Activated CD8-positive, alpha-beta memory T cell treated with anti-CD3 and anti-CD28 coated beads for 48 hours (primary cell): ENCODE measurements around the gene MAGI2.

Source experiments
- DNase-seq, 3 experiments: peaks; one replicate each; pipeline ENCODE4 v3.0.0-alpha.2; 2020; ENCODE audit warnings: low read depth in 2 of 3, low spot score in 2 of 3

Gene MAGI2

DNA sequence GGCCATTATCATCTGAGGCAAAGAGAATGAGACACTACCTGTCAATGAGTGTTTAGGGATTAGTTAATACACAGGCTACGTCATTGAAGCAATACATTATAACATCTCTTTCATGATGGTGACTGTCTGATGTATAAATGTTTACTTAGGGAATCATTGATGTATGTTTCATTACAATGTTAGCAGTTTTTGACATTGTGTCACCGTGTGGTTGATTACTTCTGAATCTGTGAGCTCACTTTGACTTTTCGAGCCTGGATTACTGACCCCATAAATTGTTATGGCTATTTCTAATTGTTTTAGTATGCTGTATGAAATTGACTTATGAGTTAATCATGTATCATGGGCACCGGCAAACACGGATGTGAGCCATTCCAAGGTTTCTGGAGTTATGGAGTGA is 494.0 kb downstream of the MAGI2 start:
- DNase-seq = no peak

DNA sequence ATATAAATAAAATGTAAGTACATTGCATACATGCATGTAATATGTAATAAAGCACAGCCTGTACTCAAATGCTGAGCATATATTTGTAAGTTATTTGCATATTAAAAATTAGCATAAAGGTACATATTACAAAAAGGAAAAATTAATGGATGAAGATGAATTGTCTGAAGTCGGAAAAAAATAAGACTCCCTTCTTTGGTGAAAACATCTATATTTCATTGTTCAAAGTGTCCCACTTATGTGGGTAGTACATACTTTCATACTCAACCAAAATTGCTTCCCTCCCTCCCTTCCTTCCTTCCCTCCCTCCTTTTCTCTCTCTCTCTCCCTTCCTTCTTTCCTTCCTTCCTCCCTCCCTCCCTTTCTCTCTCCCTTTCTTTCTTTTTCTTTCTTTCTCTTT is 498.1 kb downstream of the MAGI2 start:
- no peak for DNase-seq

DNA sequence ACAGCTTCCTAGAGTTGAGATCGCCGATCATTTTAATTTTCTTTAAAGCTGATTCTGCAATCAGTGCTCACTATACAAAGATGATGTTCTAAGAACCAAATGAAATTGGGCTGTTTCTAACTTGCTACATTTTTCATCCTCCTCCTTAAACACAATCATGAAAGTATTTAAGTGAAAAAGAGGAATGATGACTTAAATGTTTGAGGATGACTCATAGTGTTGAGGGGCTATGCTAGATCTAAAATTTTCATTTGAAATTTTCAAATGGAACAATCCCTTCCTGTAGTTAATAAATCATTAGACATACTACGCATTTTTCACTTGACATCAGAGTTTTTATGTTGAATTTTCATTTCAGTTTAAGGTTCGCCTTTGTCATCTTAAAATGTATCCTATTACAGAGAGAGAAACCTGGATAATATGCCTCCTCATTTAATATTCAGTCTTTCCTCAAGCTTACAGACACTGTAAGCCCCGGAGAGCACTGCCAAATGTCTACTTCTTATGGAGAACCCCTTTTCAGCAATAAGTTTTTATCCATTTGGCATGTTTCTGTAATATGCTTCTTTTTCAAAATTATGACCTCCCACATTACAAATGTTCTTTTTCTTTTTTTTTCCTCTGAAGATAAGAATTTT is 499.6 kb downstream of the MAGI2 start:
- no peak for DNase-seq

DNA sequence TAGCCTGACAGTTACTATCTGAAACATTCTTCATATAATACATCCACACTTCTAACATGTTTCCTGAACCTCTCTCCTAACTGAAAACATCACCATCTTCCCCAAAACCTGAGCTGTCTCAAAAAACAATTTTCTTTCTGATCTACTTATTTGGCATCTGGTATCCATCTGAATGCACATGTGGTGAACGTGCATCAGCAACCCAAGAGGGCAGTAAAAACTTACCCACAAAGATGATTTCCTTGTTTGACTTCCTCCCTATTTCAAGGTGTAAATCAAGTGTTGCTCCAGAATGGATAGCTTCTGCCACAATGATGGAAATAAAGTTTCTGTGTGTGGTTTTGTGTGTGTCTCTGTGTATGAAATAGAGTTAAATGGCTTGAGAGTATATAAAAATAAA is 500.4 kb downstream of the MAGI2 start:
- no peak for DNase-seq

DNA sequence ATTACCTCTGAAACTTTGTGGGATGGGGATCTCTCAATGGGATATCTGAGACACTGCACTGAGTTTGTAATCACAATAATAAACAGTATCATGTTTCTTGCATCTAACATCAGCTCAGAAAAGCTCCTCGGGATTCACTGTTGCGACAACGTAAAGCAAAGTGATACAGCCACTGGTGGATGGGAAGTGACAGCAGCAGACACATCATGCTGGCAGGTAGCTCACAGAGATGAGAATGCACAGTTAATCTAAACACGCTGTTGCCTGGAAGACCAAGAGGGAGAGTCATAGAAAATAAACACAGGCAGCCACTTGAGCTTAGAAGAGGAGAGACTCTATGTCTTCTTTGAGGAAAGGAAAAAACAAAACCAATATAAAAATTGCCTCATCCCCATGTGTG is 513.8 kb downstream of the MAGI2 start:
- DNase-seq = no peak

DNA sequence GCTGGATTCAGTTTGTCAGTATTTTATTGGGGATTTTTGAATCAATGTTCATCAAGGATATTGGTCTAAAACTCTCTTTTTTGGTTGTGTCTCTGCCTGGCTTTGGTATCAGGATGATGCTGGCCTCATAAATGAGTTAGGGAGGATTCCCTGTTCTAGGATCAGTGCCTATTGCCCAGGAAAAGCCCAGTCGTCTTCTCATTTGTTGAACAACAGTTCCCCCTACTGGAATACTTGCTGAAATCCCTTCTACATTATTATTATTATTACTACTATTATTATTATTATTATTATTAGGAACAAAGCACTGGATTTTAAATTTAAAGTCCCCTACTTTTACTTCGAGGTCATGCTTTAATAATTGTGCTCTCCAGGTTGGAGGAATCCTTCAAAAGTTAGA is 528.9 kb downstream of the MAGI2 start:
- DNase-seq = no peak

DNA sequence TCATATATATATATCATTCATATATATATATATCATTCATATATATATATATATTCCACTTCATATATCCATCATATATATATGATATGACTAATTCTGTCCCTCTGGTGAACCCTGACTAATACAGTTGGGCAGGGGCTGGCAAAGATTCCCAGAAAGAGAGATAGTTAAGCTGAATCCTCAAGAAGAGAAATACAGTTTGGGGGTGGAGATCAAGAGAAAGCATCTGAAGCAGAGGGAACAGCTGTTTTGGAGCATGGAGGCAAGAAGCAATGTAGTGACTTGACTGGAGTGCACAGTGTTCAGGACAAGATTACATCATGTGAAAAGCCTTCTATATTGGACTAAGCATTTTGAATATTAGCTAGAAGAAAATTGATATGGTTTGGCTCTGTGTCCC is 540.7 kb downstream of the MAGI2 start:
- DNase-seq = no peak

DNA sequence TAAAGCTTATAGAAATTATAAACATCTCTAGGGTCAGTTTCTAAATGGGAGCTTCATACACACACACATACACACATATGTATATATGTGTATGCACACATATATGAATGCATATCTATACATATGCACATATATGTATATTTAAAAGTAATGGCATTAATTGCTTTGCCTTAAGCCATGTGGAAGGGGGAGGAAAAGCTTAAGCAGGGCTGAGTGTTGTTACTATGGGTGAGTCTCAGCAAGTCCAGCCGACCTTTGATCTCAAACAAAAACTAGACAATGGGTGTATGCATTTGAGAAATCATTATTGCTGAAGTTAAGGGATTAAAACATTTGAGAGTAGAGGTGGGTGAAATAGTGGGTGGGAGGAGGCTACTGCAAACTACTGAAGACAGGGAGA is 546.7 kb downstream of the MAGI2 start:
- no peak for DNase-seq

DNA sequence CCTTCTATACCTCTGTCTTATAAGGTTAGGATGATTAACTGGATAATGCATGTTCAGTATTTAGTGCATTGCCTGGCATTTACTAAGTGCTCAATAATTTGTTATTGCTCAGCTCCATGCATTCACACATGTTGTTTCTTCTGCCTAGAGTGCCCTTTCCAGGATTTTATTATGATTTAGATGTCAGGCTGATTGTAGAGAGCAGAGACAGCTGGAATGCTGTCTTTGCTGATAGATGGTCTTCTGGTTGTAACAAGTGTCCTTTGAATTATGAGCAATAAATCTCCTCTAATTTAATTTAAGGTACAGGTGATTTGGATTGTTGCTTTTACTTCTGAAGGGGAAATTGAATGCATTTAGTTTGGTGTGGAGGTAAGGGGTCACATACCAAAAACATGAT is 548.0 kb downstream of the MAGI2 start:
- no peak for DNase-seq

DNA sequence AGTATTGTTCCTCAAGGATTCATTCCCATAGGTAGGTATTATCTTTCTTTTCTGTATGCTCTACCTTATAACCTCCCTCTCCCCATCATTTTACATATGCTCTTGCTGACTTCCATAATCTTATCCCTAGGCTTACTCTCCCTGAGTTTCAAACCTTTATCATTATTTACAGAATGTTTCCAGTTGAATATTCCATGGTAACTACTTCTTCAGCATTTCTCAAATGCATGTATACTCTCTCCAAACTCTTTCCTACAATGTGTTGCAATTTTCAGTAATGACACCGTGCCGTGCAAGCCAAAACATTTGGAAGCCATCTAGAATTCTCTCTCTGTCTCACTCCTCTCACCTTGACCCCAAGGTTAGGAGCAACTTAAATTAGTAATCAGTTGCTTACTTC is 548.5 kb downstream of the MAGI2 start:
- DNase-seq = no peak

DNA sequence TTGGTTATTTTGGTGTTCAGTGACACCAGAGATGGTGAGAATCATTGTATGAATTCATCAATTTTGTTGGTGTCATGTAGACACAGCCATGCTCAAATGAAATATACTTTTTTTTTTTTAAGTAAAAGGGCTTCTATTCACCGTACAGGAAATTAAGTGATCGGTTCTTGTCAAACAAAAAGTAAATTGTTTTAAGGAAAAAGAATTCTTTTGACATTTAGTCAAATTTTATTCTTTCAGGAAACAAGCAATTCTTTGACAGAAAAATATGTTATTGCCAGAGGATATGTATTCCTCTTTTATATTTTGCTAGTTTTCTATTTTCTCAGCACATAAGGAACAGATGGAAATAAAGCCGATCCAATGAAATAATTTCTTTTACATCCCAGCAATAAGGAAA is 551.9 kb downstream of the MAGI2 start:
- no peak for DNase-seq

DNA sequence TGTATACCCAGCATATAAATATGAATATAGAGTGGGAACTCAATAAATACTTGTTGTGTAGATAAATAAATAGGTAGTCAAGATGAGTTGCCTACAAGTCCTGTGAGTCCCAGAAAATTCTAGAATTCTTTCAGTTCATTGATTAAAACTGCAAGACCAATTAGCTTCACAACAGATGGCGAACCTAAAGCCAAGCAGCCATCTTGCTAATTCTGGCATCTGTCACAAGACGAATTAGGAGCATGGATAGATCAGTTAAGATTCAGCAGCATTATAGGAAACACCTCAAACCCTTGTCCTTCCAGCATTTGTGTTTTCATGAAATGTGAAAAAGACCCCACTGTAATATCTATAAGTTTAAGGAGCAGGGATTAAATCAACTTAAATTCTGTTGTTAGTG is 552.7 kb downstream of the MAGI2 start:
- no peak for DNase-seq

DNA sequence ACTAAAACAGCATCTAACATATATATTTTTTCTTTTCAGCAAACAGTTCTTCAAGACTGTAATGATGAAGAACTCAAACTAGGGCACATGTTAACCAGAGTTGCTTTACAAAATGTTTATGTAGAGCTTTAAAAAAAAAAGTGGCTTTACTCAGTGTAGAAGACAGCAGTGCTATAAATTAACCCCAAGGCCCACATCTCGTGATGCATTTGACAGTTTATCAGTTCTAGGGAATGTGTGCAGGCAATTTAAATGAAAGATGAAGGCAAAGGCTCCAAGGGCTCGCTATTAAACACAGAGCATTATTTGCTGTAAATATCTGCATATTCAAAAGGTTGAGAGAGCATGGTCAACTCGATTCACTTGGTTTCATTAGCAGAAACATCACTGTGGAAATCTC is 558.1 kb downstream of the MAGI2 start:
- DNase-seq = no peak

DNA sequence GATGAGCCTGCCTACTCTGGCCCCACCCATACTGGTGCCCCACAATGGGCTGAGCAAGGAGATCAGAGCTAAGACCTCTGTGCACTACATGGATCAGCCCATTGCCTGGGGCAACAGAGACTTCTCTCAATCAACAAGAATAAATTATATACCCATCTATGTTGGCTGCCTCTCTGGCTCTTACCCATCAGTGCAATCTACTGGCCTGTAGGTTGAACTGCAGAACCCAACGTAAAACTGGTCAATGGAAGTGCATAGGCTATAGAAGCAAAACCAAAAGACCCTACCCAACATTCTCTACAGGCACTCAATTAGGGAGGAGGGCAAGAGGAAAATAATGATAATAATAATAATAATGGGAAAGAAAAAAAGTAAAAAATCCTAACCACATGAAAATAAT is 574.3 kb downstream of the MAGI2 start:
- no peak for DNase-seq

DNA sequence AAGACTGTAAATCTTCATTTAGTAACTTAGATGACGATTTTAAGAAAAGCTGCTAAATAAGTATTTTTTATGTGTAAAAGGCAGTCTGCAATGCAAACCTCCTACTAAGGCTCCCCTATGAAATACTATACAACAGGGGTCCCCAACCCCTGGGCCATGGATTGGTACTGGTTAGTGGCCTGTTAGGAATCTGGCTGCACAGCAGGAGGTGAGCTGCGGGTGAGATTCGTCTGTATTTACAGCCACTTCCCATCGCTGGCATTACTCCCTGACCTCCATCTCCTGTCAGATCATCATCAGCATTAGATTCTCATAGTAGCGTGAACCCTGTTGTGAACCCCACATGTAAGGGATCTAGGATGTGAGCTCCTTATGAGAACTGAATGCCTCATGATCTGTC is 580.4 kb downstream of the MAGI2 start:
- no peak for DNase-seq

DNA sequence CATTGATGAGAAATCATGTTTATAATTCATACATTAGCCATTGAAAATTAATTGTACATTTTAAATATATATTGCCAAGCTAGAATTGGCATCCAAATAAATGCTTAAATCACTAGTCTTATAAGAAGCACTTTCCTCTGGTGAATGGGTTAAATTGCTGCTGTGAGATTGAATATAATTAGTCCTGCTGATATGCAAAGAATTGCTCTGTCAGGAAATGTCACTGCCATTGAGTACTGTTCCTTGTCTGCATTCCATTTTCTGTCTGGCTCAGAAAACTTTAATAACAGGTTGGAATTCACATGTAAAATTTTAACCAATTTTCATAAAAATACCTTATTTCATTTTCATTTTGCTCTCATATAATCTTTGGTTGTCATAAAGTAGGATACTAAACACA is 589.1 kb downstream of the MAGI2 start:
- DNase-seq = no peak

DNA sequence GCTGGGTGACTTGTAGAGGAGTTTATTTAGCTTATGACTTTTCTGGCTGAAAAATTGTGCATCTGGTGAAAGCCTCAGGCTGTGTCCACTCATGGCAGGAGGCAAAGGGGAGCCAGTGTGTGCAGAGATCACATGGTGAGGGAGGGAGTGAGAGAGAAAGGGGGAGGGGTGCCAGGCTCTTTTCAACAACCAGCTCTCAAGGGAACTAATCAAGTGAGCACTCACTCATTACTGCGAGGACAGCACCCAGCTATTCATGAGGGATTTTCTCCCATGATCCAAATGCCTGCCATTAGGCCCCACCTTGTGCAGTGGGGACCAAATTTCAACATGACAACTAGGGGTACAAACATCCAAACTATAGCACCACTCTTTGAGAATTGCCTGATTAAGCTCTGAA is 590.2 kb downstream of the MAGI2 start:
- DNase-seq = no peak

DNA sequence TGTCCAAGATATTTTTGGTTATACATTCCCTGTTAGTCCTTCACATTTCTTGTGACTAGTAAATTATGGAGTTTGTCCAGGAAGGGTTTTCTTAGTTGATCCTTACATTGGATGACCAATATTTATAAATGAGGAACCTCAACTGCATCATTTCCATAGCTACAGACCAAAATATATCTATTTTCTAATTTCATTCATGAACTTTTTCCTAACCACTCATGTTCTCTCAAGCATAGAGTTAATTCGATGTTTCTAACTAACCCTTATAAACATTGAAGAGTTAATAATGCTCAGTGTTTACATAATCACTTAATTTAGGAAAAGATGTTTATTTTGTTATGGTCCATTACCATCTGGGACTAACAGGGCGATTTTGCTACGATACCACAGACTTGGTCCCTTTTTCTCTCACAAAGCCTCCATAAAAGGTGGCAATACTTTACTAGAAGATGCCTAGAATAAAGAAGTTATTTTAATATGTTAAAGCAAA is 591.0 kb downstream of the MAGI2 start:
- DNase-seq = no peak

DNA sequence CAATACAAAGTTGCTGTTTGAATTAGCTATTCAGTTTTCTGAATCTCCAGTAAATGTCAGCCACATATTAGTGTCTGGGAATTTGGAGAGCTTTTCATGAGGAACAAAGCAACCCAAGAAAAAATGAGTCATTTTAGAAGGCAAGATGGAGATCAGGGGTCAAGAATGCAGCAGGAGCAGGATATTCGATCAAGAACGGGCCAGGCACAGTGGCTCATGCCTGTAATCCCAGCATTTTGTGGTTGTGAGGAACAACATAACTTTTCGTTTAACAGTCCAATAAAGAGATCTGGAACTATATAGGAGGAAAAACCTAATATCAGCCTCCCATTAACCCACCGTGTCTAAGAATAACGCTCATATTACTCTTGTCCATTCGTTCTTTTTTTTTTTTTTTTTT is 600.5 kb downstream of the MAGI2 start:
- DNase-seq = no peak

DNA sequence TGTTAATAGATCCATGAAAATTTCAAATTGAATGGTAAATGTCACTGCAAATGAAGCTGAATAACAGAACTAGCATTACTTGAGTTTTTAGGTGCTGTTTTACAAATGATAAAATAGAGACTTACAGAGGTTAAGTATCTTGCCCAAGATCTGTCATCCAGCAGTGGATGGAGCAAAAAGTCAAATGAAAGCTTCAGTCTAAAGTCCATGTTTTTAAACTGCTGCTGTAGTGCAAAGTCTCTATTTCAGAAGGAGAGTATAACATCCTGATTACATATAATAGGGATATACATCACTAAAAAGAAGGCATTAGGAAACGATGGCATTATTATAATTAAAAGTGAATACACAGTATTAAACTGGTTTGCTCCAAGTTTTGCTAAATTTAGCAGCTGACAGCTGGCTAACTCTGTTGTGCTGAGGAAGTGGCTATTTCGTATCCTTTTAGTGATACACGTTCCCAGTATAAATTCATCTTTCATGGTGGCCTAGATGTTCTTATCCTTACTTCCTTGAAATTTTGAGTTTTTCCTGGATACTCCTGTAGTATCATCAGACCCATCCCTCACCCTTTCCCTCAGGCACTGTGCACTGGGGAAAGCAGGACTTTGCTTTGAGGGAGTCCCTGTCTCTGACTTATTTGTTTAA is 603.2 kb downstream of the MAGI2 start:
- DNase-seq = no peak

DNA sequence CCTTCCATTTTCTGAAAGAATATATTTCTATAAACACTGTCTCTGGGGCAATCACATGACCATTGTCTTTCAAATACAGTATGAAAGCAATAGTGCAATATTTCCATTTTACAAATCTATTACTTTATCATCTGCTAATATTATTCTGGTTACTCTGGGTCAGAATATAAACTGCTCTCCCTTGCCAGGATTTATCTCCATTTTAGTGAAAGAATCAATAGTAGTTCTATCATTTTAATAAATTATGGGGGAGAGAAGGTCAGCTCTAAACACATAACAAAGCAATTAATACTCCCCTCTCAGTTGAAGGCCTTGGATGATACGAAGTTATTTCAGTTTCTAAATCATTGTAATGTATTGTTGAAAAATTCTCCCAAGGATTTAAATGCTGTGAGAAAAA is 608.3 kb downstream of the MAGI2 start:
- no peak for DNase-seq

DNA sequence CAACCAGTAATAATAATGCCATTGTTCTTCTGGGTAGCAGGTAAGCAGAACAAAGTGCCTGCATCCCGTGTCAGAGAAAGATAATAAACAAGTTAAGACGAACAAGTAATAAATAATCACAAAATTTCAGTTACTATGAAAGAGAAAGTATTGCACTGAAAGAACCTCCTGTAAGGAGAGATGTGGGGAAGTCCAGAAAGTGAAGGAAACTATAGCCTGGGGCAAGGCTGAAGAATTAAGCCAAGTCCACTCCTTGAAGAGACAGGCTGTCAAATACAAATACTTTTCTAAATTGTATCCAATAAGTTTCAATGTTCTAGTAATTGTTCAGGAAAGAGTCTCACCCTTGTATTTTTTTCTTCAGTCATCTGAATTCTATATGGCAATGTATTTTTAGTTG is 611.4 kb downstream of the MAGI2 start:
- no peak for DNase-seq

DNA sequence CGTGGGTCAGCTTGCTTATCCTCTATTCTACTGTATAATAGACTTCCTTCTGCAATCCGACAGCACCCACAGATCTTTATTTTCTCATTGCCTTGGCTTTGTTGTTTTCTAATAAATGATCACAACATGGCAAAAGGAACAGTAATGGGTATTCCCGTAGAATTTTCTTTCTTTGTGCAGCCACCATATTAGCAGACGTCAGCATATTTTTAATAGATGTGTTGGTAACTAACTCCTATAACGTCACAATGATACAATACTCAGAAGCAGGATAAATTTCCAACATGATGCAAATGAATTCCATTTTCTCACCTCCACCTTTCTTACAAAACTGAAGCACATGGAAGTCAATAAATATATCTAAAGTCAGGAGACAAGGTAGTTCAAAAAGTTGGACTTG is 617.6 kb downstream of the MAGI2 start:
- no peak for DNase-seq
